ENCODE data around the gene PLCB4.

The PLCB4 gene

GRCh38 chr20:9300080-9300479, 231.2 kb downstream of the PLCB4 start:
- Histone ChIP-seq H3K4me3 (replicated peaks; ENCODE audit: insufficient read depth, low read length) (no peak overlapping the region), H3K27ac (replicated peaks) (no peak overlapping the region), H3K27me3 (ENCODE audit: insufficient read depth, poor library complexity, severe bottlenecking) (no peaks in the 10 kb centered on the region)
- no peak for DNase-seq (ENCODE audit: low read depth in 1 of 2, low spot score in 1 of 2)
- TF ChIP-seq GABPA (IDR thresholded peaks at IDR 0.05; ENCODE audit: low read depth): no peak
- no peak for TF ChIP-seq REST (IDR thresholded peaks at IDR 0.05; ENCODE audit: insufficient replicate concordance, low read depth)
- TF ChIP-seq CTCF (IDR thresholded peaks at IDR 0.05; ENCODE audit: insufficient read depth, low read length): no peak
- no peak for TF ChIP-seq POLR2AphosphoS5 (IDR thresholded peaks at IDR 0.05; ENCODE audit: low read depth)
- TF ChIP-seq SPI1 (IDR thresholded peaks at IDR 0.05; ENCODE audit: borderline replicate concordance, low read depth): no peak

GRCh38 chr20:9300534-9300933, 231.6 kb downstream of the PLCB4 start:
- Histone ChIP-seq H3K27ac (replicated peaks) (no peak overlapping the region), H3K27me3 (ENCODE audit: insufficient read depth, poor library complexity, severe bottlenecking) (no peaks in the 10 kb centered on the region), H3K4me3 (replicated peaks; ENCODE audit: insufficient read depth, low read length) (no peak overlapping the region)
- no peak for DNase-seq (ENCODE audit: low read depth in 1 of 2, low spot score in 1 of 2)
- TF ChIP-seq CTCF (IDR thresholded peaks at IDR 0.05; ENCODE audit: insufficient read depth, low read length): no peak
- TF ChIP-seq REST (IDR thresholded peaks at IDR 0.05; ENCODE audit: insufficient replicate concordance, low read depth): no peak
- TF ChIP-seq SPI1 (IDR thresholded peaks at IDR 0.05; ENCODE audit: borderline replicate concordance, low read depth): no peak
- TF ChIP-seq POLR2AphosphoS5 (IDR thresholded peaks at IDR 0.05; ENCODE audit: low read depth): no peak
- no peak for TF ChIP-seq GABPA (IDR thresholded peaks at IDR 0.05; ENCODE audit: low read depth)

- DNase-seq (ENCODE audit: low read depth in 1 of 2, low spot score in 1 of 2): no peak
These were observed 232.5 kb downstream of the PLCB4 start for GRCh38 chr20:9301129-9302090.

More at GRCh38 chr20:9301129-9302090, 232.5 kb downstream of the PLCB4 start:
- Histone ChIP-seq H3K27ac (replicated peaks) (no peak overlapping the region), H3K4me3 (replicated peaks; ENCODE audit: insufficient read depth, low read length) (no peak overlapping the region), H3K27me3 (ENCODE audit: insufficient read depth, poor library complexity, severe bottlenecking) (no peaks in the 10 kb centered on the region)
- TF ChIP-seq REST (IDR thresholded peaks at IDR 0.05; ENCODE audit: insufficient replicate concordance, low read depth) (no peak), SPI1 (IDR thresholded peaks at IDR 0.05; ENCODE audit: borderline replicate concordance, low read depth) (no peak), GABPA (IDR thresholded peaks at IDR 0.05; ENCODE audit: low read depth) (no peak), CTCF (IDR thresholded peaks at IDR 0.05; ENCODE audit: insufficient read depth, low read length) (no peak), POLR2AphosphoS5 (IDR thresholded peaks at IDR 0.05; ENCODE audit: low read depth) (no peak)
